C4-2B (cell line): Measurements from ENCODE around the gene ENO2.

Experiments used
- ZFX ChIP-seq: fragments of 450-650 bp; IDR thresholded peaks from 2 replicates; pipeline ENCODE4 v1.6.1; 2017
- TF ChIP-seq, protein P1 (sequence below): fragments of 450-650 bp; conservative IDR thresholded peaks from 2 replicates; pipeline ENCODE4 v1.5.1; 2017; ENCODE audit warnings: mild to moderate bottlenecking

GRCh38 chr12:6929466-6930452 lies 15.4 kb downstream of the ENO2 start:
- TF ChIP-seq, protein P1, sequence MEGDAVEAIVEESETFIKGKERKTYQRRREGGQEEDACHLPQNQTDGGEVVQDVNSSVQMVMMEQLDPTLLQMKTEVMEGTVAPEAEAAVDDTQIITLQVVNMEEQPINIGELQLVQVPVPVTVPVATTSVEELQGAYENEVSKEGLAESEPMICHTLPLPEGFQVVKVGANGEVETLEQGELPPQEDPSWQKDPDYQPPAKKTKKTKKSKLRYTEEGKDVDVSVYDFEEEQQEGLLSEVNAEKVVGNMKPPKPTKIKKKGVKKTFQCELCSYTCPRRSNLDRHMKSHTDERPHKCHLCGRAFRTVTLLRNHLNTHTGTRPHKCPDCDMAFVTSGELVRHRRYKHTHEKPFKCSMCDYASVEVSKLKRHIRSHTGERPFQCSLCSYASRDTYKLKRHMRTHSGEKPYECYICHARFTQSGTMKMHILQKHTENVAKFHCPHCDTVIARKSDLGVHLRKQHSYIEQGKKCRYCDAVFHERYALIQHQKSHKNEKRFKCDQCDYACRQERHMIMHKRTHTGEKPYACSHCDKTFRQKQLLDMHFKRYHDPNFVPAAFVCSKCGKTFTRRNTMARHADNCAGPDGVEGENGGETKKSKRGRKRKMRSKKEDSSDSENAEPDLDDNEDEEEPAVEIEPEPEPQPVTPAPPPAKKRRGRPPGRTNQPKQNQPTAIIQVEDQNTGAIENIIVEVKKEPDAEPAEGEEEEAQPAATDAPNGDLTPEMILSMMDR = no peak
- TF ChIP-seq ZFX = no peak
